Measurements from ENCODE around the gene NHP2. TPM values are rescaled to one million over a fixed set of nuclear protein-coding genes. Genes with fewer than 3 reads are reported as not detected.

NHP2 gene
- total and polyA plus RNA-seq, 2 donors from 2014 or later = 98.6 to 129 TPM

DNA sequence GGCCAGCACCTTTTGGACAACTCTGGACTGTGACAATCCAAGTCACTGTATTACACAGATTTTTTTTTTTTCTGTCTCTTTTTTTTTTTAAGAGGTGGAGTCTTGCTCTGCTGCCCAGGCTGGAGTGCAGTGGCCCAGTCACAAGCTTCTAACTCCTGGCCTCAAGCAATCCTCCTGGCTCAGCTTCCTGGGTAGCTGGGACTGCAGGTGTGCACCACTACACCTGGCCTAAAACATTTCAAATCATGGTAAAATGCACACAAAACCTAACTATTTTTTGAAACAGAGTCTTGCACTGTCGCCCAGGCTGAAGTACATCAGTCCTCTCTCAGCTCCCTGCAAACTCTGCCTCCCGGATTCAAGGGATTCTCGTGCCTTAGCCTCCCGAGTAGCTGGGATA, 47.6 kb downstream of the NHP2 start:
- intact Hi-C loops (cut with DNase I) = no loop called here
- DNase-seq = no peak
- no peak overlapping the region for H3K9ac ChIP-seq (ENCODE audit: low read length in 3 of 3)
- TF ChIP-seq, protein P1, sequence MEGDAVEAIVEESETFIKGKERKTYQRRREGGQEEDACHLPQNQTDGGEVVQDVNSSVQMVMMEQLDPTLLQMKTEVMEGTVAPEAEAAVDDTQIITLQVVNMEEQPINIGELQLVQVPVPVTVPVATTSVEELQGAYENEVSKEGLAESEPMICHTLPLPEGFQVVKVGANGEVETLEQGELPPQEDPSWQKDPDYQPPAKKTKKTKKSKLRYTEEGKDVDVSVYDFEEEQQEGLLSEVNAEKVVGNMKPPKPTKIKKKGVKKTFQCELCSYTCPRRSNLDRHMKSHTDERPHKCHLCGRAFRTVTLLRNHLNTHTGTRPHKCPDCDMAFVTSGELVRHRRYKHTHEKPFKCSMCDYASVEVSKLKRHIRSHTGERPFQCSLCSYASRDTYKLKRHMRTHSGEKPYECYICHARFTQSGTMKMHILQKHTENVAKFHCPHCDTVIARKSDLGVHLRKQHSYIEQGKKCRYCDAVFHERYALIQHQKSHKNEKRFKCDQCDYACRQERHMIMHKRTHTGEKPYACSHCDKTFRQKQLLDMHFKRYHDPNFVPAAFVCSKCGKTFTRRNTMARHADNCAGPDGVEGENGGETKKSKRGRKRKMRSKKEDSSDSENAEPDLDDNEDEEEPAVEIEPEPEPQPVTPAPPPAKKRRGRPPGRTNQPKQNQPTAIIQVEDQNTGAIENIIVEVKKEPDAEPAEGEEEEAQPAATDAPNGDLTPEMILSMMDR (IDR thresholded peaks at IDR 0.05; ENCODE audit: borderline replicate concordance, extremely low read depth, insufficient read depth) = no peak
- no peaks in the 10 kb centered on the region for H3K4me1 ChIP-seq (ENCODE audit: control insufficient read depth in 2 of 3, insufficient read depth in 2 of 3, low read depth in 1 of 3, low read length in 3 of 3)
- H3K36me3 ChIP-seq (ENCODE audit: control insufficient read depth in 2 of 3, insufficient read depth in 3 of 3, low read length in 3 of 3) = no peaks in the 10 kb centered on the region
- H3K4me3 ChIP-seq (ENCODE audit: low read length in 3 of 3) = no peak overlapping the region
- no peaks in the 10 kb centered on the region for H3K27me3 ChIP-seq (ENCODE audit: control insufficient read depth, insufficient read depth, low read length)
- H3K9me3 ChIP-seq (ENCODE audit: control insufficient read depth in 2 of 3, insufficient read depth in 1 of 3, low read length in 3 of 3) = no peaks in the 10 kb centered on the region
- FAIRE-seq = no peak
- no peak overlapping the region for H3K27ac ChIP-seq (ENCODE audit: low read depth in 2 of 2, low read length in 2 of 2)

DNA sequence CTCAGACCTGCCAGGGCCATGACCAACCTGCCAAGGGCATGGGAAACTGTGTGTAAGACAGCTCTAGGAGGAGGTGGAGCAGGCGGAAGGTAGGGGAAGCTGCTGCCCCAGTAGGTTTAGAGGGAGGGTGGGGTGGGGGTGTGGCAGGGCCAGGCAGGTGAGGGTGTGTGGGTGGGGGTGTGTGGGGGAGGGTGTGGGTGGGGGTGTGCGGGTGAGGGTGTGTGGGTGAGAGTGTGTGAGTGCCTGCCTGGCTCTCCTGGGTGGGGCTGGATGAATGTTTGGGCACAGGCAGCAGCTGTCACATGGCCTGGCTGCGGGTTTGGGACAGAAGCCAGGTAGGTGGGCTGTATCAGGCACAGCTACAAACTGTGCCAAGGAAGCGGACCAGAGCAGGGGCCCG, 49.2 kb downstream of the NHP2 start:
- Histone ChIP-seq H3K27ac (ENCODE audit: low read depth in 2 of 2, low read length in 2 of 2) (no peak overlapping the region), H3K36me3 (ENCODE audit: control insufficient read depth in 2 of 3, insufficient read depth in 3 of 3, low read length in 3 of 3) (no peaks in the 10 kb centered on the region), H3K9me3 (ENCODE audit: control insufficient read depth in 2 of 3, insufficient read depth in 1 of 3, low read length in 3 of 3) (no peaks in the 10 kb centered on the region), H3K27me3 (ENCODE audit: control insufficient read depth, insufficient read depth, low read length) (no peaks in the 10 kb centered on the region), H3K9ac (ENCODE audit: low read length in 3 of 3) (no peak overlapping the region), H3K4me3 (ENCODE audit: low read length in 3 of 3) (no peak overlapping the region), H3K4me1 (ENCODE audit: control insufficient read depth in 2 of 3, insufficient read depth in 2 of 3, low read depth in 1 of 3, low read length in 3 of 3) (no peaks in the 10 kb centered on the region)
- no peak for FAIRE-seq
- DNase-seq = peak in 1 of 5 donors; percentile 89
- TF ChIP-seq, protein P1 (IDR thresholded peaks at IDR 0.05; ENCODE audit: borderline replicate concordance, extremely low read depth, insufficient read depth) = no peak
- intact Hi-C loops (cut with DNase I) = no loop called here

DNA sequence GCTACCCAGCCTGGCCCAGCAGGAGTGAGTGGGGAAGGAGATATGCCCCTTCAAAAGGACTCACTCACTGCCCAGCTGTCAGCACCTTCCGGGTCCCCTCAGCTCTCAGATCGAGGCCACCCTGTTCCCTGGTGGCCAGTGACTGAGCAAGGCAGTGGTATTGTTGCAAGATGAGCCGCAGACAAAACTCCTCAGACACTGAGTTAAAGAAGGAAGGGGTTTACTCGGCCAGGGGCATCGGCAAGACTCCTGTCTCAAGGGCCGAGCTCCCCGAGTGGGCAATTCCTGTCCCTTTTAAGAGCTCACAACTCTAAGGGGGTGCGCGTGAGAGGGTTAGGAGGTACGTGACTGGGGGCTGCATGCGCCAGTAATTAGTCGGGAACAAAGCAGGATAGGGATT, 50.1 kb downstream of the NHP2 start:
- FAIRE-seq = no peak
- Histone ChIP-seq H3K4me1 (ENCODE audit: control insufficient read depth in 2 of 3, insufficient read depth in 2 of 3, low read depth in 1 of 3, low read length in 3 of 3) (no peaks in the 10 kb centered on the region), H3K27ac (ENCODE audit: low read depth in 2 of 2, low read length in 2 of 2) (no peak overlapping the region), H3K9ac (ENCODE audit: low read length in 3 of 3) (no peak overlapping the region), H3K4me3 (ENCODE audit: low read length in 3 of 3) (no peak overlapping the region), H3K36me3 (ENCODE audit: control insufficient read depth in 2 of 3, insufficient read depth in 3 of 3, low read length in 3 of 3) (no peaks in the 10 kb centered on the region), H3K9me3 (ENCODE audit: control insufficient read depth in 2 of 3, insufficient read depth in 1 of 3, low read length in 3 of 3) (no peaks in the 10 kb centered on the region), H3K27me3 (ENCODE audit: control insufficient read depth, insufficient read depth, low read length) (no peaks in the 10 kb centered on the region)
- no peak for DNase-seq
- TF ChIP-seq, protein P1 (IDR thresholded peaks at IDR 0.05; ENCODE audit: borderline replicate concordance, extremely low read depth, insufficient read depth) = no peak
- intact Hi-C loops (cut with DNase I) = no loop called here

Other genes with a start within 250 kb of the NHP2 start
- gene PROP1, start 157.6 kb downstream of the NHP2 start, total RNA-seq = not detected
- gene PROP1, start 157.6 kb downstream of the NHP2 start, polyA plus RNA-seq (ENCODE audit: insufficient read depth, low read depth, low replicate concordance) = not detected
- gene N4BP3, start 40.4 kb downstream of the NHP2 start, total RNA-seq = 5.6 TPM
- gene N4BP3, start 40.4 kb downstream of the NHP2 start, polyA plus RNA-seq (ENCODE audit: insufficient read depth, low read depth, low replicate concordance) = 2.4 TPM
- 45.3 TPM for gene RMND5B, start 22.9 kb downstream of the NHP2 start, total RNA-seq
- gene RMND5B, start 22.9 kb downstream of the NHP2 start, polyA plus RNA-seq (ENCODE audit: insufficient read depth, low read depth, low replicate concordance) = 36.6 TPM
- not detected for gene GMCL2, start 33.5 kb upstream of the NHP2 start, total RNA-seq
- not detected for gene GMCL2, start 33.5 kb upstream of the NHP2 start, polyA plus RNA-seq (ENCODE audit: insufficient read depth, low read depth, low replicate concordance)
- gene HNRNPAB, start 50.6 kb upstream of the NHP2 start, total RNA-seq = 130 TPM
- 81.8 TPM for gene HNRNPAB, start 50.6 kb upstream of the NHP2 start, polyA plus RNA-seq (ENCODE audit: insufficient read depth, low read depth, low replicate concordance)
- 116 TPM for gene PHYKPL, start 78.9 kb upstream of the NHP2 start, total RNA-seq
- 35.3 TPM for gene PHYKPL, start 78.9 kb upstream of the NHP2 start, polyA plus RNA-seq (ENCODE audit: insufficient read depth, low read depth, low replicate concordance)

Data from kidney (tissue), 14 donors.